Measurements from ENCODE around the gene RALGAPA2. TPM values are rescaled to one million over a fixed set of nuclear protein-coding genes. Genes with fewer than 3 reads are reported as not detected.

Gene RALGAPA2
- total RNA-seq, 1 experiment from 2014 or later, result 20.1 TPM

Small RNA genes within 50 kb of the gene (small RNA-seq; reads per million reads assigned to genes)
- gene EIF4E2P1, result not detected
- not detected for gene RN7SL607P
